ENCODE data around the gene COPZ2. TPM values are rescaled to one million over a fixed set of nuclear protein-coding genes. Genes with fewer than 3 reads are reported as not detected.

The COPZ2 gene
- total and polyA plus RNA-seq, 9 of the 15 experiments (the other 6 are each of a cell fraction or from before 2014, with no cell fraction given) = 0.22 to 0.49 TPM; not detected in 7

GRCh38 chr17:48011405-48012150 is 26.0 kb downstream of the COPZ2 start (continued):
- no peak for TF ChIP-seq ZNF143 (CRISPR knock-in tag; IDR thresholded peaks at IDR 0.05)
- TF ChIP-seq OTX1 (CRISPR knock-in tag; IDR thresholded peaks at IDR 0.05) = peak; percentile 77; the same call in 1 of the 2 replicates
- no peak for TF ChIP-seq PHB (CRISPR knock-in tag; IDR thresholded peaks at IDR 0.05)
- TF ChIP-seq FOXK2 (conservative IDR thresholded peaks at IDR 0.05 in 1 of 2, IDR thresholded peaks at IDR 0.05 in 1 of 2; ENCODE audit: low read depth in 2 of 2) = peak; percentile 64 to 85
- TF ChIP-seq TRIM25 (IDR thresholded peaks at IDR 0.05; ENCODE audit: borderline replicate concordance) = 0 out of 2 replicates have a peak, but pooled peaks have one; percentile 31
- no peak for TF ChIP-seq HNRNPH1 (optimal IDR thresholded peaks at IDR 0.05; ENCODE audit: low read depth, low read length)
- 0 out of 2 replicates have a peak, but pooled peaks have one; percentile 14 for TF ChIP-seq JUN (IDR thresholded peaks at IDR 0.05; ENCODE audit: borderline replicate concordance, low read depth, low read length)
- no peak for TF ChIP-seq JUN (CRISPR knock-in tag; IDR thresholded peaks at IDR 0.05; ENCODE audit: borderline replicate concordance)
- peak; percentile 29; the same call in 1 of the 2 replicates for TF ChIP-seq ARID1B (IDR thresholded peaks at IDR 0.05)
- TF ChIP-seq VEZF1 (CRISPR knock-in tag; IDR thresholded peaks at IDR 0.05) = peak; percentile 15; the same call in 1 of the 2 replicates
- peak; percentile 72; the same call in 1 of the 2 replicates for TF ChIP-seq ZBTB2 (IDR thresholded peaks at IDR 0.05)
- TF ChIP-seq GATAD2A (IDR thresholded peaks at IDR 0.05) = 0 out of 2 replicates have a peak, but pooled peaks have one; percentile 41
- 0 out of 4 replicates have a peak, but pooled peaks of 1 of the 2 experiments have one; percentile 54 for TF ChIP-seq MLLT1 (IDR thresholded peaks at IDR 0.05)
- TF ChIP-seq ZBTB12 (CRISPR knock-in tag; IDR thresholded peaks at IDR 0.05) = no peak
- no peak for TF ChIP-seq FIP1L1 (IDR thresholded peaks at IDR 0.05; ENCODE audit: low read depth, low read length, poor library complexity, severe bottlenecking)
- TF ChIP-seq TFAP4 (CRISPR knock-in tag; IDR thresholded peaks at IDR 0.05; ENCODE audit: borderline replicate concordance) = peak; percentile 50; the same call in 1 of the 2 replicates
- TF ChIP-seq ZNF24 (IDR thresholded peaks at IDR 0.05) = peak; percentile 54; the same call in 1 of the 2 replicates
- no peak for TF ChIP-seq TBP (optimal IDR thresholded peaks at IDR 0.05; ENCODE audit: low read depth, low read length)
- TF ChIP-seq PURB (CRISPR knock-in tag; IDR thresholded peaks at IDR 0.05; ENCODE audit: low read depth) = no peak

Measured in K562 (cell line).